ENCODE data around the gene POLR1G.

Gene POLR1G

GRCh38 chr19:45403272-45403671 is 3.2 kb upstream of the POLR1G start:
- peaks cover 25% of the 10 kb centered on the region for H3K4me1 ChIP-seq (ENCODE audit: insufficient read depth, low read length, poor library complexity, severe bottlenecking)
- H3K27me3 ChIP-seq (ENCODE audit: insufficient read depth, low read length, poor library complexity, severe bottlenecking): no peaks in the 10 kb centered on the region
- H3K36me3 ChIP-seq (ENCODE audit: insufficient read depth, low read length): no peaks in the 10 kb centered on the region
- H2AFZ ChIP-seq (ENCODE audit: low read length): no peak overlapping the region
- H3K4me3 ChIP-seq (ENCODE audit: low read length, poor library complexity, severe bottlenecking): no peak overlapping the region
- no peaks in the 10 kb centered on the region for H3K9me3 ChIP-seq (ENCODE audit: insufficient read depth, low read depth, low read length)
- TF ChIP-seq CTCF (conservative IDR thresholded peaks at IDR 0.05; ENCODE audit: low read length) (no peak), EZH2phosphoT487 (IDR thresholded peaks at IDR 0.05; ENCODE audit: borderline replicate concordance) (no peak)
- no peaks in the 10 kb centered on the region for H3K9me2 ChIP-seq (replicated peaks; ENCODE audit: low read depth, low read length)
- H3K9ac ChIP-seq (ENCODE audit: low read depth, low read length, poor library complexity, severe bottlenecking): no peak overlapping the region
- H3K4me2 ChIP-seq (ENCODE audit: low read depth, low read length, poor library complexity, severe bottlenecking): no peak overlapping the region
- peaks cover 4% of the 10 kb centered on the region; the same call in 1 of the 2 replicates for H3K79me2 ChIP-seq (ENCODE audit: insufficient read depth, low read length)
- no peaks in the 10 kb centered on the region for H3F3A ChIP-seq (ENCODE audit: low read depth)
- no peaks in the 10 kb centered on the region for H4K20me1 ChIP-seq (ENCODE audit: insufficient read depth, low read length, poor library complexity, severe bottlenecking)

DNA sequence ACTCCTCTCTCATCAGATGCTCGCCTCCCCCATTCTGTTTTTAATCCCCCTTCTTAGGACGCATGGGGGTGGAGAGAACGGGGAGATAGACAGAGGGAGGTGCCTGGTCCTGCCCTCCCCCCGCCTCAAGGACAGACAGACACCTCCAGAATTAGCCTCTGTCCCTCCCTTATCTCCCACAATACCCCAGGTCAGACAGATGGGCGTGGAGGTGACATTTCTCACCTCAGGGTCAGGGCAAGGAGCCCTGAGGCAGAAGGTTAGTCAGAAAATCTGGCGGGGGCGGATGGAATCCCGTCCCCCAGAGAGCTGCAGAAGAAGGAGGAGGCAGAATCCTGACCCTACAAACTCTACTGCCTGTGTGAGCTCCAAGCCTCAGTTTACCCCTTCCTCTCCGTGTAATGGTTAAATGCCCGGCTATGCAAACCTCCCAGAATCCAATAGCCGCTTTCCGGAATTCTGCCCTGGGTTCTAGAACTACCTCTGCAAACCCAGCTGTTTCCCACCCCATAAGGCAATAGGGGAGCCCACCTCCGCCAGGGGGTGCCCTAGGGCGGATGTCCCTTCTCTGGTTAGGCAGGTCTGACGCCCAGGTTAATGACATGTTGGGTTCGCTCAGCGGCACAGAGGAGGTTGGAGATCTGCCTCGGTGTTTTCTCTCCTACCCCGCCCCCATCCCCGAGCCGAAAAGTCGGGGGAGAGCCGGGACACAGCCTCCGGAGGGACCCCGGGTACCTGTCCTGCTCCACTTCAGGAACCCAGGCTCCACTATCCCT is 2.5 kb upstream of the POLR1G start:
- H3K4me3 ChIP-seq (ENCODE audit: low read length, poor library complexity, severe bottlenecking): peak overlapping the region; percentile 88
- H3K9me3 ChIP-seq (ENCODE audit: insufficient read depth, low read depth, low read length): no peaks in the 10 kb centered on the region
- no peaks in the 10 kb centered on the region for H3K9me2 ChIP-seq (replicated peaks; ENCODE audit: low read depth, low read length)

GRCh38 chr19:45404557-45405434 is 1.6 kb upstream of the POLR1G start, which contains the start of gene PPP1R13L:
Gene PPP1R13L, minus strand, starts transcription at chr19:45405069. Its CDS starts 6,751 bp downstream, at chr19:45398318.
- Histone ChIP-seq H3K4me1 (ENCODE audit: insufficient read depth, low read length, poor library complexity, severe bottlenecking) (peaks cover 25% of the 10 kb centered on the region), H3K9ac (ENCODE audit: low read depth, low read length, poor library complexity, severe bottlenecking) (peak within 1 kb of the TSS; percentile 76), H2AFZ (ENCODE audit: low read length) (peak within 1 kb of the TSS; percentile 94), H3K4me2 (ENCODE audit: low read depth, low read length, poor library complexity, severe bottlenecking) (peak within 1 kb of the TSS; percentile 96), H3K27me3 (ENCODE audit: insufficient read depth, low read length, poor library complexity, severe bottlenecking) (no peaks in the 10 kb centered on the region), H4K20me1 (ENCODE audit: insufficient read depth, low read length, poor library complexity, severe bottlenecking) (no peaks in the 10 kb centered on the region), H3K4me3 (ENCODE audit: low read length, poor library complexity, severe bottlenecking) (peak within 1 kb of the TSS; percentile 88), H3K36me3 (ENCODE audit: insufficient read depth, low read length) (no peaks in the 10 kb centered on the region), H3K79me2 (ENCODE audit: insufficient read depth, low read length) (peaks cover 4% of the 10 kb centered on the region; the same call in 1 of the 2 replicates), H3K9me3 (ENCODE audit: insufficient read depth, low read depth, low read length) (no peaks in the 10 kb centered on the region), H3K9me2 (replicated peaks; ENCODE audit: low read depth, low read length) (no peaks in the 10 kb centered on the region), H3F3A (ENCODE audit: low read depth) (no peaks in the 10 kb centered on the region)
- no peak for TF ChIP-seq EZH2phosphoT487 (IDR thresholded peaks at IDR 0.05; ENCODE audit: borderline replicate concordance)
- TF ChIP-seq CTCF (conservative IDR thresholded peaks at IDR 0.05; ENCODE audit: low read length): no peak

More for the DNA sequence above, 2.5 kb upstream of the POLR1G start:
- TF ChIP-seq EZH2phosphoT487 (IDR thresholded peaks at IDR 0.05; ENCODE audit: borderline replicate concordance) (no peak), CTCF (conservative IDR thresholded peaks at IDR 0.05; ENCODE audit: low read length) (peak; percentile 69)
- peak overlapping the region; percentile 96 for H3K4me2 ChIP-seq (ENCODE audit: low read depth, low read length, poor library complexity, severe bottlenecking)
- H3F3A ChIP-seq (ENCODE audit: low read depth): no peaks in the 10 kb centered on the region
- no peaks in the 10 kb centered on the region for H3K36me3 ChIP-seq (ENCODE audit: insufficient read depth, low read length)
- H3K9ac ChIP-seq (ENCODE audit: low read depth, low read length, poor library complexity, severe bottlenecking): peak overlapping the region; percentile 76
- H2AFZ ChIP-seq (ENCODE audit: low read length): no peak overlapping the region
- peaks cover 4% of the 10 kb centered on the region; the same call in 1 of the 2 replicates for H3K79me2 ChIP-seq (ENCODE audit: insufficient read depth, low read length)
- H3K27me3 ChIP-seq (ENCODE audit: insufficient read depth, low read length, poor library complexity, severe bottlenecking): no peaks in the 10 kb centered on the region
- no peaks in the 10 kb centered on the region for H4K20me1 ChIP-seq (ENCODE audit: insufficient read depth, low read length, poor library complexity, severe bottlenecking)
- peaks cover 25% of the 10 kb centered on the region for H3K4me1 ChIP-seq (ENCODE audit: insufficient read depth, low read length, poor library complexity, severe bottlenecking)

All from Loucy (cell line).